Right ventricle myocardium superior (tissue), 1 donor: Measurements from ENCODE around the gene TEK. TPM values are rescaled to one million over a fixed set of nuclear protein-coding genes. Genes with fewer than 3 reads are reported as not detected.

Experiments
- ATAC-seq: fragments of 200-7000 bp; cut with Tn5 transposase; one replicate; pipeline ENCODE4 v1.9.1; 2020; ENCODE audit warnings: mild to moderate bottlenecking; ENCODE audit not compliant: poor library complexity
- DNase-seq: peaks from one replicate; pipeline ENCODE4 v3.0.0-alpha.2; 2020
- intact Hi-C: fragments of 100-400 bp; cut with DNase I; formaldehyde crosslinking; loops from one replicate; pipeline ENCODE4 v1.11.2; 2022
- total RNA-seq: library from RNA; stranded (reverse); fragmentation: NEBNext Ultra II Directional; extraction: Animal tissue kit (Norgen Biotek cat#: 25700); gene quantifications from one replicate; pipeline ENCODE4 v1.2.1, GENCODE V29; 2021
- donor health status: DM: no; HTN: yes; CAD: no; lungs with severe emphysema.

The TEK gene
- total RNA-seq, 1 donor from 2014 or later, result 19.1 TPM

DNA sequence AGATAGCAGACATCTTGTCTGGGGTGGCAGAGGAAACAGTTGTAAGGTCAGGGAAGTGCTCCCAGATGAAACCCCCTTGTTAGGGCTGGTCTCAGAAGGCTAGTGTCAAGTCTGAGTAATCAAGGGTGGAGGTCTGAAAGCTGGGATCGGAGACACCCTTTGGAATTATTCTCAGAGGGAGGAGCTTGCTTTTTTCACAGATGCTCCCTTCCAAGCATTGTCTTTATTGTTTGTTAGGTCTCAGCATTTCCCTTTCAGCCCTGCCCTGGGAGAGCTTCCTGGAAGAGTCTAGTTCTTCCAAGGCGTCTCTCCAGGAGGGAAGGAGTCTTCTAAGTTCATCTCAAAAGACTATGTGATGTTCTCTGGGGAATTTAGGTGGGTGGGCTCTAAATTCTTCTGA, 3.2 kb downstream of the TEK start:
- DNase-seq, result no peak
- intact Hi-C loops, result no loop called here
- ATAC-seq, result peak; percentile 19

DNA sequence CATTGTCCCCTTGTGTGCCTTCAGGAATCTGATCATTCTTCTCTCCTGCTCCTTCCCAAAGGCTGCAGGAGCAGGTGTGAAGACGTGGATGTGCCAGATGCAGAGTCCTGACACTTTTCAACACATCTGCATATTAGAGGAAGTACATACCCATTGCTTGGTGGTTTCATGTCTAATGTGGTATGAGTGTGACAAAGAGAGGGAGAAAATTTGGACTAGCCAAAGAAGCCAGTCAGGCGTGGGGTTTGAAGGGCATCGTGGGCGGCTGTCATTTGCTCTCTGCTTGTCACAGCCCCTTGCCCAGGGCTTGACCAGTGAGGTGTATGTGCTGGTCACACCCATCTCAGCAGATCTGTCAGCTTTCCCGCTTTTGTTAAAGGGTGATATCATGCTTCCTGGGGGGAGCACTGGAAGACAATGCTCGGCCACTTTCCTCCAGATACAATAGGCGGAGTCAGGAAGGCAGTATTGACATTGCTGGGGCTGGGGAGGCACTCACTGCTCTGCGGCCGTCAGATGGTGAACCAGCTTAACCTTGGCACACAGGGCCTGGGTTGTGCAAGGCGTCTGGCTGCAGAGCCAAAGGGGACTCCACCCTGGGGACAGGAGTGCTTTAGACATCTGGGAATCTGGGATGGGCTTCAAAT, 8.6 kb downstream of the TEK start:
- intact Hi-C loops, result no loop called here
- peak; percentile 86 for DNase-seq
- peak; percentile 97 for ATAC-seq

DNA sequence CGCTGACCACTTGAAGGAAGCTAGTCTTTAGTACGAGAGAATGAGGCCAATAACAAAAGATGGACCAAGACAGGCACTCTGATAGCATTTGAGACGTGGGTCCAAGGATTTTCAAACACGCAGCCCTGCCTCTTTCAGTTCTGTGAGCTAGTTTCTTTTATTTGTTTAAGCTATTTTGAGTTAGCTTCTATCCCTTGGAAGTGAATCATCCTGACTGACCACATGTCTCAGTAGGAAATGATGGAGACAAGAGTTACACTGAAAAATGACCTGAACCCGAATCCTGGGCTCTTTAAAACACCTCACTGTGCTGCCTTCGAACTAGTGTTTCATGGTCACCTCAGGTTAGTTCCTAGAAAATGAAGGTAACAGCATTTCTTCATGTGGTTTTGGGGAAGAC, 9.9 kb downstream of the TEK start:
- intact Hi-C loops, result no loop called here
- ATAC-seq (no peak), DNase-seq (no peak)

GRCh38 chr9:27124151-27124550, 15.1 kb downstream of the TEK start:
- ATAC-seq (no peak), DNase-seq (no peak)
- intact Hi-C loops, result loop anchor here (10.0 kb wide), 1 partner anchor 51 kb away; no protein-coding TSS in a partner anchor

DNA sequence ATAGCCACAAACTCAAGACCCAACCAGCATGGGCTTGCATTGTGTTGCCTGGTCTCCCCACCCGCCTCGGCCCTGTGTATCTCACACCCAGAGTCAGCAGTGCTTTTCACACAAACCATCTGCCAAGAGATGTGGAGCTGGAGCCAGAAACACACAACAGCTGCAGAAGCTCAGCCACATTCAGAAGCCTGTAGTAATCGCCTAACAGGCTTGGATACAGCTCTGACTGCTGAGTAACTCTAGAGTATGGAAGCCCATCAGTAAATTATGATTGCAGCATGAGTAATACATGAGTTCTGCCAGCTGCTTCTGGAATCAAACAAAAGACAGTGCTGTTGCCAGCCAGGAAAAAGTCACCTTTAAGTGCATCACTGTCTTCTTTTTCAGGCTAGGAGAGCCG, 16.0 kb downstream of the TEK start:
- intact Hi-C loops, result loop anchor here (10.0 kb wide), 1 partner anchor 50 kb away; no protein-coding TSS in a partner anchor
- DNase-seq (peak; percentile 73), ATAC-seq (peak; percentile 97)

DNA sequence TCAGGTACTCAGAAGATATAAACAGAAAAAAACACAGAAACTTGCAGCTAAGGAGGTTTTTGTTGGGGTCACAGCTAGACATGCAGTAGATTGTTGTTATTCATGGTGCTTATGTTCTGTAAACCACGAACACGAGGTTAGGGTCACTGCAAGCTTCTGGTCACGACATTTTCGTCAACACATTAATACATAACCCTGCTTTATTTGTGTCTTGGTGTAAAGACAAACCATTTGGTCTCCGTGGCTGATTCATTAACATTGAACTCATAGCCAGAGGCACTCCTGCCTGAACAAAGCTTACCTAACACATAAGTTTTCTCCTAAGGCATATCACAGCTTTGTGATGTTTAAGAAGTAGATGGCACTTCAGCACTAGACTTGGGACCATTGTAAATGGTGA, 16.9 kb downstream of the TEK start:
- DNase-seq, result no peak
- ATAC-seq, result no peak
- intact Hi-C loops, result loop anchor here (10.0 kb wide), 1 partner anchor 49 kb away; no protein-coding TSS in a partner anchor

- no peak for DNase-seq
- peak; percentile 76 for ATAC-seq
- intact Hi-C loops, result loop anchor here (10.0 kb wide), 1 partner anchor 48 kb away; no protein-coding TSS in a partner anchor
Measured at GRCh38 chr9:27126670-27127069, 17.6 kb downstream of the TEK start.

- intact Hi-C loops, result loop anchor here (10.0 kb wide), 1 partner anchor 46 kb away; no protein-coding TSS in a partner anchor
- ATAC-seq (no peak), DNase-seq (no peak)
Measured at GRCh38 chr9:27129221-27129620, 20.2 kb downstream of the TEK start.

DNA sequence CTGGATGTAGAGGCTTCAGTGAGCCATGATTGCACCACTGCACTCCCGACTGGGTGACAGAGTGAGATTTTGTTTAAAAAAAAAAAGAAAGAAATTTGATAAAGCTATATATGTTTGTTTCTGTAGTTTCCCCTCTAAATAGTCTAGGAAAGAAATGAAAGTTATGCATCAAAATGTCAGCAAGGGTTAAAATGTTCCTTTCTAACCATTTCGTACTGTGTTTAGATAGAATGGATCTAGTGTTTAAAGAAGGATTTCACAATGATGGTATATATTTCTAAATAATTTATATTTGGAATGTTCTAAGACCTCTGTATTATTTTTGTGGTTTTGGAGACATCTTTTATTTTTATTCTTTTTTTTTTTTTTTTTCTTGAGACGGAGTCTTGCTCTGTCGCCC, 22.7 kb downstream of the TEK start:
- no peak for ATAC-seq
- no peak for DNase-seq
- intact Hi-C loops, result no loop called here

DNA sequence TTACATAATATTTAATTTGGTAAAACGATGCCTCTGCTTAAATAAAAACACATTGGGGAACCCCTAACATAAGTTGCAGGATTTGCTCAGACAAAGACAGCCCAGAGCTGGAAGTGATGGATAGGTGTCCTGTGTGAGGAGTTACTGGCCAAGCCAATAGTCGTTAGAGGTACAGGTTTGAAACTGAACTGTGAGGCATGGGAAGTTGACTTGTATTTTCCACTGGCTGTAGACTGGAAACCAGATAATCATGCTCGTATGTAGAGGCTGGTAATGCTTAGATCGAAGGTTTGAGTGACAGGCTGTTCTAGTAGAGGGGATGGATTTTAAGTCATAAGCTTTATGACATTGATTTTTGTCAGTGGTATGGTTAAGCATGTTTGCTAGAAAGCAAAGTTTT, 24.8 kb downstream of the TEK start:
- ATAC-seq (no peak), DNase-seq (no peak)
- intact Hi-C loops, result no loop called here

DNA sequence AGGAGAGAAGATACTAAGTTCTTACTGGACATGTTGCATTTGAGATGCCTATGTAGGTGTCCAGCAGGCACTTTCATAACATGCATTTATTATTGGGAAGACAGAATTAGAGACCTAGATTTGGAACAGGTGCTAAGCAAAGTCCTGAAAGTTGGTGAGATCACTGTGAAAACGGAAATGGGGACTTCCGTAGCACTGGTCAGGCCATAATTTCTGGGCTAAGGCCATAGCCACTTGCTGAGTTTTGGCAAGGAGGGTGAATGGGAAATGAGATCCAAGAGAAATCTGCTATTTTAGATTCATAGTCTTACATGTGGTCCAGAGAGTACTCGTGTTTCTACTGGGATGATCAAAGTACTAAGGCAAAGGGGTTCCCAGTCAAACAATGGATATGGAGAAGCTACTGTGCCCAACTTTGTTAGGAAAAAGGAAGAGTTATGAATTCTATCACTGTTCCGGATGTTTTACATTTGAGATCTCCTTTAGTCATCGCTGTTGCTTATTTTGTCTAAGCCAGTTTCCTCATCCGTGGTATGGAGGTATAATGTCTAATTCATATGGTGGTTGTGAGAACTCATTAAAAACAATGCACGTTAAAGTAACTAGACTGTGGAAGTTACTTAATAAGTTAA, 33.4 kb downstream of the TEK start:
- DNase-seq (no peak), ATAC-seq (no peak)
- intact Hi-C loops, result no loop called here

- intact Hi-C loops, result no loop called here
- DNase-seq (no peak), ATAC-seq (no peak)
Measured at GRCh38 chr9:27145143-27145542, 36.1 kb downstream of the TEK start.

DNA sequence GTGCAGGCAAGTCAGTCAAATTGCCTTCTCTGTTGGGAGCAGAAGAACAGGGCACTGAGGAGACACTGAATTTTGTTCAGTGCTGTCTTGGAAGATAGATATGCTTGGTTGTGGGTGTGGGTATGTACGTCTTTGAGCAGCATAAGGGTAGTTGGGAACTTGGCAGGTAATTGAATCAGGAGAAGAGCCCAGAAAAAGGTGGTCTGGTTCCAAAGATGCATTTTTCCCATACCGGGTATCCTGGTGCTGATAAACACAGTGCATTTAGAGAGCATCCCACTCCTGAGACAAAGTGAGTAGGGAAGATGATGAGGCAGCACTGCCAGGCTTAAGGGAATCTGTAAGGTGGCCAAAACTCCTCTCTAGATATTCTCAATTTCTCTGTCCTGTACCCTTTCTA, 40.6 kb downstream of the TEK start:
- intact Hi-C loops, result no loop called here
- DNase-seq (no peak), ATAC-seq (no peak)

- intact Hi-C loops, result no loop called here
- DNase-seq (no peak), ATAC-seq (no peak)
Measured at GRCh38 chr9:27150746-27151406, 41.9 kb downstream of the TEK start.

DNA sequence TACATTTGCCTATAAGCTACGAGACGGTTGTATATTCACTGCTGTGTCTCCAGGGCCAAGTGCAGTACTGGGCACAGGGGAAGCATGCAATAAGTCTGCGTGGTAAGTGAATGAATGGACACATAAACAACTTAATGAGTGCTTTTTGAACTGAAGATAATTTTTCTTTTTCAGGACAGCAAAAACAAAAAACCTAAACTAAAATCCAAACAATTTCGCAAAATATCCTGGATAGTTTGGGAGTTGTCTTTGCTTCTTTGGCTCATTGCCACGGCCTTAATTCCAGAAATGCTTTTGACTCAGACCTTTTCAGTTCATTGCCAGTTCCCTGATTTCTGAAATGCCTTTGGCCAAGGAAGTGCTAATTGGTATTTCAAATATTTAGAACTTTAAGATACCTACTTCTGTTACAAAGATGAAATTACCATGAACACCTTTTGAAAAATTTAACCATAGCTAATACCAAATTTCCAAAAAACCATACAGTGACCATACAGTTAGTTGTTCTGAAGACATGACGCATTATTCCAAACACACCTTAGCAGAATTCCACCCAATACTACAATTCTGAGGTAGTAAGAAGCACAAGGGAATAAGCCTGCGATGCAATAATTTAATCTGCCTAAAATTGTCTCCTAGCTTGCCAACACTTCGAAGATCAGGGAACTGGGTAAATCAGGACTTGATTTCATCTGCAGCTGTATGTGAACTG, 42.8 kb downstream of the TEK start:
- ATAC-seq, result no peak
- intact Hi-C loops, result no loop called here

GRCh38 chr9:27152405-27152718, 43.3 kb downstream of the TEK start:
- DNase-seq, result no peak
- no peak for ATAC-seq
- intact Hi-C loops, result no loop called here

More for the DNA sequence above, 42.8 kb downstream of the TEK start:
- DNase-seq, result no peak

GRCh38 chr9:27154908-27155307, 45.9 kb downstream of the TEK start:
- ATAC-seq (no peak), DNase-seq (no peak)
- intact Hi-C loops, result no loop called here

DNA sequence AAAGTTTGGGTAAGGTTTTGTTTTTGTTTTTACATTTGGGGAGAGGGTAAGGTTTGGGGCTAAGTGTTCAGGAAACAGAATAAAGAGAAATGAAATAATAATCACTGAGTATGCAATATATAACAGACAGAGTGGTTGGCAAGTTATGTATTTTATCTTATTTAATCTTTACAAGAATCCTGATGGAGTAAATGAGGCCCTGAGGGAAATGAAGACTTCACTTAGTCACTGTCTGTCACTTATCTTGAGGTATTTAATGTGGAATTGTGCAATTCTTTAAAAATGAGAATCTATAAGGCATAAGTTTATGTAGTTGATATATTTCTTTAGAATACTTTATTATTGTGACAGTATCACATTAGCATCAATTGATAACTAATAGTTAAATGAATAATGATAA, 48.1 kb downstream of the TEK start:
- intact Hi-C loops, result no loop called here
- DNase-seq (no peak), ATAC-seq (no peak)

- DNase-seq (no peak), ATAC-seq (no peak)
- intact Hi-C loops, result no loop called here
Measured at GRCh38 chr9:27157736-27158135, 48.7 kb downstream of the TEK start.

DNA sequence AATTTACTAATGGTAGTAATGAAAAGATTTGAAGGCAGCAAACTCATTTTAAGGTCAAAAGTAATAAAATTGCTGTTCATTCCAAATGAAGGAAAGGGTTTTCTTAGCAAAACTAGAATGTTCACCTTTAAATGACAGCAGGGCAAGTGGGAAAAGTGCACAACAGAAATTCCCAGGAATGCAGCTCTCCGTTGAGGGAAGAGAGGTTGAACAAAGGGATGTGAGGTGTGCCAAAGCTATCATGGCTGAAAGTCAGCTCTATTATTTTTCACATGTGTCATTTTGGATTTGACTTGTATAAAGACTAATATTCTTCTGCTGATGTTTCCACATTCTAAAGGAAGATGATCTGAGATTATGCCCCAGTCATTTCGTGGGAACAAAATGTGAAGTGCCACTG, 51.6 kb downstream of the TEK start:
- no peak for ATAC-seq
- DNase-seq, result no peak
- intact Hi-C loops, result no loop called here
